Lower lobe of right lung (tissue), 2 donors: ENCODE measurements around the gene CHAF1B. TPM values are rescaled to one million over a fixed set of nuclear protein-coding genes. Genes with fewer than 3 reads are reported as not detected.

ENCODE experiments used
- ATAC-seq, 2 donors: fragments of 200-7000 bp; cut with Tn5 transposase; one replicate each; pipeline ENCODE4 v1.9.1; 2020 to 2022; ENCODE audit warnings: mild to moderate bottlenecking in 2 of 2, moderate library complexity in 2 of 2
- DNase-seq: peaks from one replicate; pipeline ENCODE4 v3.0.0-alpha.2; 2020
- H3K27ac ChIP-seq: fragments of 200-600 bp; one replicate; pipeline ENCODE4 v1.8.0; 2022
- H3K27me3 ChIP-seq: fragments of 200-600 bp; one replicate; pipeline ENCODE4 v1.8.0; 2022; ENCODE audit warnings: low read depth
- H3K36me3 ChIP-seq: fragments of 200-600 bp; one replicate; pipeline ENCODE4 v1.8.0; 2022; ENCODE audit warnings: mild to moderate bottlenecking
- H3K4me1 ChIP-seq: fragments of 200-600 bp; one replicate; pipeline ENCODE4 v1.8.0; 2022
- H3K4me3 ChIP-seq: fragments of 200-600 bp; one replicate; pipeline ENCODE4 v1.8.0; 2022; ENCODE audit warnings: mild to moderate bottlenecking
- H3K9me3 ChIP-seq: fragments of 200-600 bp; one replicate; pipeline ENCODE4 v1.8.0; 2022
- intact Hi-C: fragments of 100-400 bp; cut with DNase I; formaldehyde crosslinking; loops from one replicate; pipeline ENCODE4 v1.11.0; 2022
- total RNA-seq: library from RNA; stranded (reverse); fragmentation: NEBNext Ultra II Directional; extraction: Animal tissue kit (Norgen Biotek cat#: 25700); gene quantifications from one replicate; pipeline ENCODE4 v1.2.1, GENCODE V29; 2021
- TF ChIP-seq, protein P1 (sequence below): fragments of 200-600 bp; IDR thresholded peaks from one replicate; pipeline ENCODE4 v1.8.0; 2022; ENCODE audit warnings: antibody characterized with exemption, mild to moderate bottlenecking
- donor health status: DM: no; HTN: yes; CAD: no; lungs with severe emphysema.

Gene CHAF1B
- total RNA-seq, 1 donor from 2014 or later, result 1.8 TPM

DNA sequence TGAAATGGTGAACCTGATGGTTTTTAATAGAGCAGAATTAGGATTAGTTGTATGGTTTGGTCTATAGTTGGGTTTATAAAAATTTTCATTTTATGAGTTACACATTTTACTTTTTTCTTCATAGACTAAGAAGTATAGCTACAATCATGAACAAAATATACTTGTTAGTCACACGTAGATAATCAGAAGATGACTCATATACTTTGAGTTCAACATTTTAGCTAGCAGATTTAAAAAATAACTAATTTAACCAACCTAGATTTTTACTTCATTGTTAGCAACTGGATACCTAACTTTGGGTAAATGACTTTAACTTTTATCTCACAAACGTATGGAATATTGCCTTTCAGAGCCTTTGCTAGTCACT is 37.2 kb upstream of the CHAF1B start:
- no peaks in the 10 kb centered on the region for H3K27me3 ChIP-seq
- DNase-seq, result no peak
- TF ChIP-seq, protein P1, sequence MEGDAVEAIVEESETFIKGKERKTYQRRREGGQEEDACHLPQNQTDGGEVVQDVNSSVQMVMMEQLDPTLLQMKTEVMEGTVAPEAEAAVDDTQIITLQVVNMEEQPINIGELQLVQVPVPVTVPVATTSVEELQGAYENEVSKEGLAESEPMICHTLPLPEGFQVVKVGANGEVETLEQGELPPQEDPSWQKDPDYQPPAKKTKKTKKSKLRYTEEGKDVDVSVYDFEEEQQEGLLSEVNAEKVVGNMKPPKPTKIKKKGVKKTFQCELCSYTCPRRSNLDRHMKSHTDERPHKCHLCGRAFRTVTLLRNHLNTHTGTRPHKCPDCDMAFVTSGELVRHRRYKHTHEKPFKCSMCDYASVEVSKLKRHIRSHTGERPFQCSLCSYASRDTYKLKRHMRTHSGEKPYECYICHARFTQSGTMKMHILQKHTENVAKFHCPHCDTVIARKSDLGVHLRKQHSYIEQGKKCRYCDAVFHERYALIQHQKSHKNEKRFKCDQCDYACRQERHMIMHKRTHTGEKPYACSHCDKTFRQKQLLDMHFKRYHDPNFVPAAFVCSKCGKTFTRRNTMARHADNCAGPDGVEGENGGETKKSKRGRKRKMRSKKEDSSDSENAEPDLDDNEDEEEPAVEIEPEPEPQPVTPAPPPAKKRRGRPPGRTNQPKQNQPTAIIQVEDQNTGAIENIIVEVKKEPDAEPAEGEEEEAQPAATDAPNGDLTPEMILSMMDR, result no peak
- intact Hi-C loops, result no loop called here
- no peak overlapping the region for H3K4me3 ChIP-seq
- no peak overlapping the region for H3K27ac ChIP-seq
- H3K4me1 ChIP-seq, result no peaks in the 10 kb centered on the region
- H3K9me3 ChIP-seq, result no peaks in the 10 kb centered on the region
- peaks cover 99% of the 10 kb centered on the region for H3K36me3 ChIP-seq
- ATAC-seq, result no peak

DNA sequence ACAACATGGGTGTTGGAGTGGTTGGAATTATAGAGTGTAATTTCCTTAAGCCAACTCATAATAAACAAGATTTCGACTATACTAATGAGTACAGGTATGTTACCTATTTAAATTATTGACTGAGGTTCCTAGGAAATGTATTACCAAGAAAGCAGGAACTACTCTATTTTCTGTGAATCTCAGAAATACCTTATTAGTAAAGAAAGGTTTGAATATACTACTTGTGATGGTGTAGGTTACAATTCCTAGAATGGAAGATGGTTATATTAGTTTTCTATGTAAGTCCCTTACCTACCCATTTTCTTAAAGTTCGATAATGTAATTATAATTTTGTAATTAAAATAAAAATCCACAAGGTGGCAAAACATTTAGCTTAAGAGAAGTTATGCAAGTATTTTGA is 35.9 kb upstream of the CHAF1B start:
- intact Hi-C loops, result no loop called here
- DNase-seq (no peak), ATAC-seq (no peak)
- no peaks in the 10 kb centered on the region for H3K4me1 ChIP-seq
- H3K36me3 ChIP-seq, result peaks cover 96% of the 10 kb centered on the region
- no peaks in the 10 kb centered on the region for H3K9me3 ChIP-seq
- TF ChIP-seq, protein P1, result no peak
- H3K4me3 ChIP-seq, result no peak overlapping the region
- H3K27ac ChIP-seq, result no peak overlapping the region
- no peaks in the 10 kb centered on the region for H3K27me3 ChIP-seq

DNA sequence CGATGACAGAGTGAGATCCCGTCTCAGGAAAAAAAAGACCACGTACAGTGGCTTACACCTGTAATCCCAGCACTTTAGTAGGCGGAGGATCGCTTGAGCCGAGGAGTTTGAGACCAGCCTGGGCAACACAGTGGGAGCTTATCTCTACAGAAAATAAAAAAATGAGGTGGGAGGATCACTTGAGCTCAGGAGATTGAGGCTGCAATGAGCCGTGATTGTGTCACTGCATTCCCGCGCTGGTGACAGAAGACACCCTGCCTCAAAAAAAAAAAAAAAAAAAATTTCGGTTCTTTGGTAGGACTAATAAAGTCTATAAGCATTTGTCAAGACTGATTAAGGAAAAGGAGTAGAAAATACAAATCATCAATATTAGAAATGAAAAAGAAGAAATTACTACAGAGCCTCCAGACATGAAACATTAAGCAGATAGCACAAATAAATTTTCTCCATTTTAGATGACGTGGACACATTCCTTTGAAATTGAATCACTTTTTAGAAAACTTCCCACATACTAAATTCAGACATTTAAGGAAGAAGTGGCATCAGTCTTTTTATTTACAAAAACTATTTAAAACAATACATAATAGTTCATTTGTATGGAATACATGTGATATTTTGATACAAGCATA is 34.8 kb upstream of the CHAF1B start:
- Histone ChIP-seq H3K27ac (no peak overlapping the region), H3K9me3 (no peaks in the 10 kb centered on the region), H3K36me3 (peaks cover 96% of the 10 kb centered on the region), H3K4me1 (no peaks in the 10 kb centered on the region), H3K4me3 (no peak overlapping the region), H3K27me3 (no peaks in the 10 kb centered on the region)
- TF ChIP-seq, protein P1, result no peak
- intact Hi-C loops, result no loop called here
- ATAC-seq (no peak), DNase-seq (no peak)

DNA sequence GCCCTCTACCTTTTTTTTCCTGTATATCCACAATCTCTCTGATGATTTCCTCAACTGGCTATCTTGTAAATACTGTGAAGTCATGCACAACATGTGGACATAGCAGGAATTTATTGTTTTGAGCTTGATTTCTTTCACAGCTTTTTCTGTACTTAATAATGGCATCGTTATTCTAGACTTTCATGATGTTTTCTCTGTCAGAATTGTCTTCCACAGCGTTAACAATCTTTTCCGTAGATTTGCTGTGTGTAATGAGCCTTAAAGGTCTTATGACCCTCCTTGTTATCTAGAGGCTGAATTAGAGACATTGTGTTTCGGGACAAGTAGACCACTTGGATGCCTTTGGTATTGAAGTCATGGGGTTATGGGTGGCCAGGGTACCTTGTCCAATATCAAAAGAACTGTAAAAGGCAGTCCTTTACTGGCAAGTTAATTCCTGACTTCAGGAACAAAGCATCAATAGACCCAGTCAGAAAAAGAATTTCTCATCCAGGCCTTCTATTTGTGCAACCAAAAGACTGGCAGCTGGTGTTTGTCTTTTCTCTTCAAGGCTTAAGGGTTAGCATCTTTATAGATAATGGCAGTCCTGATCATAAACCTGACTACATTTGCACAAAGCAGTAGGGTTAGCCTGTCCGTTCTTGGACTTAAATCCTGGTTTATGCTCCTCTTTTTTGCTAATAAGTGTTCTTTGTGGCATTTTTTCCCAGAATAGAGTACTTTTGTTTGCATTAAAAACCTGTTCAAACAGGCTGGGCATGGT is 30.1 kb upstream of the CHAF1B start:
- TF ChIP-seq, protein P1, result no peak
- DNase-seq, result no peak
- intact Hi-C loops, result no loop called here
- ATAC-seq, result no peak
- no peak overlapping the region for H3K27ac ChIP-seq
- no peaks in the 10 kb centered on the region for H3K4me1 ChIP-seq
- H3K27me3 ChIP-seq, result no peaks in the 10 kb centered on the region
- no peaks in the 10 kb centered on the region for H3K9me3 ChIP-seq
- peaks cover 95% of the 10 kb centered on the region for H3K36me3 ChIP-seq
- no peak overlapping the region for H3K4me3 ChIP-seq

DNA sequence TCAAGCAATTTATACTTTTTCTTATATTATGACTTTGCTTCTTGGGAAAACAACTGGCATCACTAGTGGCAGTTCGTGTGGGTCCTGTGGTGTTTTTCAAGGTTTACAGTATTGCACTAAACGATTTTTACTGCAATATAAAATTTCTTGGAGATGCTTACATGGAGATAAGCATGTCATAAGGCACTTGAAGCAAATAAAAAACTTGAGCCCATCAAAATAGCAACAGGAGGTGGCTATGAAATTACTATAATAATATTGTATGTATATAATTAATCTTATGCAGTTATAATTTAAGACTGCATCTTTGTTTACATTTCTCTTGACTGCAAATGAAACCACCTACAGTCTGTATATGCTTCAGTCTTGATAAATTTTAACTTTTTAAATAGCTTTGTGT is 29.3 kb upstream of the CHAF1B start:
- H3K27ac ChIP-seq, result no peak overlapping the region
- TF ChIP-seq, protein P1, result no peak
- no peaks in the 10 kb centered on the region for H3K4me1 ChIP-seq
- no peak for ATAC-seq
- H3K36me3 ChIP-seq, result peaks cover 95% of the 10 kb centered on the region
- intact Hi-C loops, result no loop called here
- no peak for DNase-seq
- no peaks in the 10 kb centered on the region for H3K27me3 ChIP-seq
- H3K9me3 ChIP-seq, result no peaks in the 10 kb centered on the region
- H3K4me3 ChIP-seq, result no peak overlapping the region
